ENCODE results near the gene OTOA. TPM values are rescaled to one million over a fixed set of nuclear protein-coding genes. Genes with fewer than 3 reads are reported as not detected.
"Not testable (repeated sequence)": the region's sequence is repeated elsewhere in the genome, so short reads cannot be mapped to it uniquely, and the experiment has no call there.

Gene OTOA
- not detected for polyA plus RNA-seq (2012; ENCODE audit: insufficient read depth, insufficient read length)

GRCh38 chr16:21663889-21664647 is at the start of gene OTOA:
TSS of gene OTOA (plus strand) at chr16:21663968. CDS start at chr16:21678515, 14,547 bp downstream.
- DNase-seq (ENCODE audit: low read depth, low spot score): no peak
- no peak within 1 kb of the TSS for H3K4me3 ChIP-seq (ENCODE audit: low read length)

- DNase-seq (ENCODE audit: low read depth, low spot score): no peak
These were observed 48.9 kb upstream of the OTOA start for GRCh38 chr16:21614896-21615295.

GRCh38 chr16:21617607-21618006 is 46.2 kb upstream of the OTOA start:
- H3K4me3 ChIP-seq (ENCODE audit: low read length): no peak overlapping the region
- DNase-seq (ENCODE audit: low read depth, low spot score): no peak

More at GRCh38 chr16:21614896-21615295, 48.9 kb upstream of the OTOA start:
- H3K4me3 ChIP-seq (ENCODE audit: low read length): no peak overlapping the region

GRCh38 chr16:21618281-21618680 is 45.5 kb upstream of the OTOA start:
- DNase-seq (ENCODE audit: low read depth, low spot score): no peak
- no peak overlapping the region for H3K4me3 ChIP-seq (ENCODE audit: low read length)

- no peak for DNase-seq (ENCODE audit: low read depth, low spot score)
- no peak overlapping the region for H3K4me3 ChIP-seq (ENCODE audit: low read length)
These were observed 43.9 kb upstream of the OTOA start for GRCh38 chr16:21619765-21620425.

GRCh38 chr16:21620592-21620991 is 43.2 kb upstream of the OTOA start:
- DNase-seq (ENCODE audit: low read depth, low spot score): no peak
- no peak overlapping the region for H3K4me3 ChIP-seq (ENCODE audit: low read length)

- no peak overlapping the region for H3K4me3 ChIP-seq (ENCODE audit: low read length)
- DNase-seq (ENCODE audit: low read depth, low spot score): no peak
These were observed 41.2 kb upstream of the OTOA start for GRCh38 chr16:21622545-21622944.

GRCh38 chr16:21625026-21625425 is 38.7 kb upstream of the OTOA start:
- no peak for DNase-seq (ENCODE audit: low read depth, low spot score)
- H3K4me3 ChIP-seq (ENCODE audit: low read length): no peak overlapping the region

GRCh38 chr16:21626659-21627277 is 37.0 kb upstream of the OTOA start:
- no peak overlapping the region for H3K4me3 ChIP-seq (ENCODE audit: low read length)
- DNase-seq (ENCODE audit: low read depth, low spot score): peak; percentile 78

GRCh38 chr16:21628121-21628726 is 35.5 kb upstream of the OTOA start:
- H3K4me3 ChIP-seq (ENCODE audit: low read length): no peak overlapping the region
- DNase-seq (ENCODE audit: low read depth, low spot score): no peak

GRCh38 chr16:21628772-21629171 is 35.0 kb upstream of the OTOA start:
- no peak for DNase-seq (ENCODE audit: low read depth, low spot score)
- no peak overlapping the region for H3K4me3 ChIP-seq (ENCODE audit: low read length)

GRCh38 chr16:21629616-21630539 is 33.9 kb upstream of the OTOA start:
- H3K4me3 ChIP-seq (ENCODE audit: low read length); DNase-seq (ENCODE audit: low read depth, low spot score): not testable (repeated sequence)

GRCh38 chr16:21630866-21631265 is 32.9 kb upstream of the OTOA start:
- H3K4me3 ChIP-seq (ENCODE audit: low read length); DNase-seq (ENCODE audit: low read depth, low spot score): not testable (repeated sequence)

GRCh38 chr16:21631376-21631775 is 32.4 kb upstream of the OTOA start:
- DNase-seq (ENCODE audit: low read depth, low spot score); H3K4me3 ChIP-seq (ENCODE audit: low read length): not testable (repeated sequence)

GRCh38 chr16:21631951-21632575 is 31.7 kb upstream of the OTOA start:
- not testable (repeated sequence) for H3K4me3 ChIP-seq (ENCODE audit: low read length); DNase-seq (ENCODE audit: low read depth, low spot score)

GRCh38 chr16:21634216-21634615 is 29.6 kb upstream of the OTOA start:
- DNase-seq (ENCODE audit: low read depth, low spot score): no peak
- no peak overlapping the region for H3K4me3 ChIP-seq (ENCODE audit: low read length)

- H3K4me3 ChIP-seq (ENCODE audit: low read length); DNase-seq (ENCODE audit: low read depth, low spot score): not testable (repeated sequence)
These were observed 28.1 kb upstream of the OTOA start for GRCh38 chr16:21635694-21636093.

Data from Jurkat, Clone E6-1 (cell line).